VCaP (cell line): ENCODE data around the gene TMCO4.
A peak's percentile ranks its signal among the peaks of the same experiment; 100 is the strongest.

Experiments used
- H3K27ac ChIP-seq: fragments of 450-650 bp; 2 replicates; pipeline ENCODE4 v1.5.1; 2017
- CTCF ChIP-seq: fragments of 450-650 bp; conservative IDR thresholded peaks from 2 replicates; pipeline ENCODE4 v1.5.1; 2017; ENCODE audit warnings: mild to moderate bottlenecking, moderate library complexity

TMCO4 gene

GRCh38 chr1:19797827-19798226 is 1.9 kb downstream of the TMCO4 start:
- TF ChIP-seq CTCF: no peak
- peak overlapping the region; percentile 88 for H3K27ac ChIP-seq

GRCh38 chr1:19794583-19794982 is 5.1 kb downstream of the TMCO4 start:
- no peak for TF ChIP-seq CTCF
- no peak overlapping the region for H3K27ac ChIP-seq

GRCh38 chr1:19793360-19794046 is 6.2 kb downstream of the TMCO4 start:
- no peak for TF ChIP-seq CTCF
- no peak overlapping the region for H3K27ac ChIP-seq

GRCh38 chr1:19792237-19793002 is 7.3 kb downstream of the TMCO4 start:
- no peak for TF ChIP-seq CTCF
- no peak overlapping the region for H3K27ac ChIP-seq

GRCh38 chr1:19790061-19790975 is 9.4 kb downstream of the TMCO4 start:
- H3K27ac ChIP-seq: peak overlapping the region; percentile 38

GRCh38 chr1:19786988-19787423 is 12.7 kb downstream of the TMCO4 start:
- no peak; the same call in 1 of the 2 replicates for TF ChIP-seq CTCF
- H3K27ac ChIP-seq: peak overlapping the region; percentile 85

GRCh38 chr1:19785660-19786059 is 14.1 kb downstream of the TMCO4 start:
- peak overlapping the region; percentile 85; the same call in 1 of the 2 replicates for H3K27ac ChIP-seq
- TF ChIP-seq CTCF: no peak
